Tibial nerve (tissue), 4 donors: Measurements from ENCODE around the gene DYDC2. TPM values are rescaled to one million over a fixed set of nuclear protein-coding genes. Genes with fewer than 3 reads are reported as not detected.

Source experiments
- DNase-seq, 2 donors: peaks; one replicate each; pipeline ENCODE4 v3.0.0-alpha.2; 2019; ENCODE audit warnings: low spot score in 2 of 2
- H3K27ac ChIP-seq, 4 donors: fragments of 200-600 bp; sonication (generic) in 3 of 4; one replicate each; pipeline ENCODE4 v1.5.1; 2017 to 2019; ENCODE audit warnings: mild to moderate bottlenecking in 1 of 4
- H3K27me3 ChIP-seq, 2 donors: fragments of 200-600 bp; sonication (generic) in 1 of 2; one replicate each; pipeline versions ENCODE4 v1.5.1 to v1.6.0; 2017 to 2019
- H3K36me3 ChIP-seq, 3 donors: fragments of 200-600 bp; sonication (generic); one replicate each; pipeline ENCODE4 v1.5.1; 2018 to 2019
- H3K4me1 ChIP-seq, 4 donors: fragments of 200-600 bp; sonication (generic) in 3 of 4; one replicate each; pipeline ENCODE4 v1.5.1; 2017 to 2019
- H3K4me3 ChIP-seq, 4 donors: fragments of 200-600 bp; sonication (generic) in 3 of 4; one replicate each; pipeline ENCODE4 v1.5.1; 2017 to 2019; ENCODE audit warnings: mild to moderate bottlenecking in 1 of 4, moderate library complexity in 1 of 4
- H3K9me3 ChIP-seq, 4 donors: fragments of 200-600 bp; sonication (generic) in 3 of 4; one replicate each; pipeline ENCODE4 v1.5.1; 2017 to 2019
- EP300 ChIP-seq, 2 donors: sonication (generic); formaldehyde crosslinking; IDR thresholded peaks; one replicate each; pipeline ENCODE4 v1.6.1; 2017; ENCODE audit warnings: antibody characterized with exemption in 2 of 2, mild to moderate bottlenecking in 1 of 2
- POLR2A ChIP-seq, 2 donors: fragments of 450-650 bp; IDR thresholded peaks; one replicate each; pipeline ENCODE4 v1.6.1; 2017; ENCODE audit warnings: antibody characterized with exemption in 2 of 2, mild to moderate bottlenecking in 2 of 2, moderate library complexity in 2 of 2
- WGBS, 2 donors: methylation state at CpG; one replicate each; pipeline ENCODE4 v1.1.5; 2018; 5-methylcytosine and 5-hydroxymethylcytosine counted together
- total RNA-seq, 4 donors: library from RNA; depleted of rRNA; stranded (reverse); fragments of >200 nt; gene quantifications; one replicate each; pipeline ENCODE4 v1.1.0, GENCODE V29; 2016
- TF ChIP-seq, protein P1 (sequence below), 5 experiments: fragments of 200-600 bp in 3 of 5; fragments of 450-650 bp in 2 of 5; sonication (generic) in 3 of 5; IDR thresholded peaks; one replicate each; pipeline ENCODE4 v1.5.1; 2016 to 2019; ENCODE audit warnings: antibody characterized with exemption in 5 of 5, mild to moderate bottlenecking in 3 of 5, moderate library complexity in 2 of 5

Gene DYDC2
- total RNA-seq, 4 donors from 2014 or later = not detected

DNA sequence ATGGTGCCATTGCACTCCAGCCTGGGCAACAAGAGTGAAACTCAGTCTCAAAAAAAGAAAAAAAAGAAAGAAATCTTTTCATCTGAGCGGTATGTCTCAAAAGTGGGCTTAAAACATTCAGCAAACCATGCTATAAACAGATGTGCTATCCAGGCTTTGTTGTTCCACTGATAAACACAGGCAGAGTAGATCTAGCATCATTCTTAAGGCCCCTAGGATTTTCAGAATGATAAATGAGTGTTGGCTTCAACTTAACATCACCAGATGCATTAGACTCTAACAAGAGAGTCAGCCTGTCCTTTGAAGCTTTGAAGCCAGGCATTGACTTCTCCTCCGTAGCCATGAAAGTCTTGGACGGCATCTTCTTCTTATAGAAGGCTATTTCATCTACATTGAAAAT is 23.1 kb downstream of the DYDC2 start:
- TF ChIP-seq, protein P1, sequence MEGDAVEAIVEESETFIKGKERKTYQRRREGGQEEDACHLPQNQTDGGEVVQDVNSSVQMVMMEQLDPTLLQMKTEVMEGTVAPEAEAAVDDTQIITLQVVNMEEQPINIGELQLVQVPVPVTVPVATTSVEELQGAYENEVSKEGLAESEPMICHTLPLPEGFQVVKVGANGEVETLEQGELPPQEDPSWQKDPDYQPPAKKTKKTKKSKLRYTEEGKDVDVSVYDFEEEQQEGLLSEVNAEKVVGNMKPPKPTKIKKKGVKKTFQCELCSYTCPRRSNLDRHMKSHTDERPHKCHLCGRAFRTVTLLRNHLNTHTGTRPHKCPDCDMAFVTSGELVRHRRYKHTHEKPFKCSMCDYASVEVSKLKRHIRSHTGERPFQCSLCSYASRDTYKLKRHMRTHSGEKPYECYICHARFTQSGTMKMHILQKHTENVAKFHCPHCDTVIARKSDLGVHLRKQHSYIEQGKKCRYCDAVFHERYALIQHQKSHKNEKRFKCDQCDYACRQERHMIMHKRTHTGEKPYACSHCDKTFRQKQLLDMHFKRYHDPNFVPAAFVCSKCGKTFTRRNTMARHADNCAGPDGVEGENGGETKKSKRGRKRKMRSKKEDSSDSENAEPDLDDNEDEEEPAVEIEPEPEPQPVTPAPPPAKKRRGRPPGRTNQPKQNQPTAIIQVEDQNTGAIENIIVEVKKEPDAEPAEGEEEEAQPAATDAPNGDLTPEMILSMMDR (IDR thresholded peaks at IDR 0.05) = no peak
- TF ChIP-seq POLR2A (IDR thresholded peaks at IDR 0.05) = no peak
- TF ChIP-seq EP300 (IDR thresholded peaks at IDR 0.05) = no peak

GRCh38 chr10:80380185-80380584 is 23.6 kb downstream of the DYDC2 start:
- no peaks in the 10 kb centered on the region for H3K27me3 ChIP-seq
- 94 to 96% methylated on average over 4 of the region's 4 CpGs for WGBS, 2 donors
- DNase-seq = no peak
- no peaks in the 10 kb centered on the region for H3K36me3 ChIP-seq
- no peak overlapping the region for H3K27ac ChIP-seq
- TF ChIP-seq, protein P1 (IDR thresholded peaks at IDR 0.05) = no peak
- TF ChIP-seq POLR2A (IDR thresholded peaks at IDR 0.05) (no peak), EP300 (IDR thresholded peaks at IDR 0.05) (no peak)
- H3K4me1 ChIP-seq = peaks cover 0 to 6% (median 0%) of the 10 kb centered on the region in 4 donors
- H3K4me3 ChIP-seq = no peak overlapping the region
- no peaks in the 10 kb centered on the region for H3K9me3 ChIP-seq

More for the DNA sequence above, 23.1 kb downstream of the DYDC2 start:
- H3K4me1 ChIP-seq = peaks cover 0 to 6% (median 0%) of the 10 kb centered on the region in 4 donors
- WGBS, 2 donors = 60 to 66% methylated on average over 3 of the region's 3 CpGs
- H3K36me3 ChIP-seq = no peaks in the 10 kb centered on the region
- no peak overlapping the region for H3K4me3 ChIP-seq
- no peaks in the 10 kb centered on the region for H3K27me3 ChIP-seq
- H3K9me3 ChIP-seq = no peaks in the 10 kb centered on the region
- H3K27ac ChIP-seq = no peak overlapping the region
- DNase-seq = no peak

GRCh38 chr10:80382989-80383388 is 26.4 kb downstream of the DYDC2 start:
- no peaks in the 10 kb centered on the region for H3K9me3 ChIP-seq
- peaks cover 0 to 13% (median 2%) of the 10 kb centered on the region in 4 donors for H3K4me1 ChIP-seq
- WGBS, 2 donors = 11 to 14% methylated on average over 4 of the region's 4 CpGs
- no peak overlapping the region for H3K27ac ChIP-seq
- no peaks in the 10 kb centered on the region for H3K36me3 ChIP-seq
- no peak for TF ChIP-seq POLR2A (IDR thresholded peaks at IDR 0.05)
- no peak for TF ChIP-seq EP300 (IDR thresholded peaks at IDR 0.05)
- TF ChIP-seq, protein P1 (IDR thresholded peaks at IDR 0.05) = peak; percentile 51 to 82 (median 72)
- DNase-seq = peak in 1 of 2 donors; percentile 10
- H3K27me3 ChIP-seq = no peaks in the 10 kb centered on the region
- H3K4me3 ChIP-seq = no peak overlapping the region

GRCh38 chr10:80390740-80391139 is 34.2 kb downstream of the DYDC2 start:
- TF ChIP-seq, protein P1 (IDR thresholded peaks at IDR 0.05) = no peak
- TF ChIP-seq EP300 (IDR thresholded peaks at IDR 0.05) (no peak), POLR2A (IDR thresholded peaks at IDR 0.05) (no peak)
- Histone ChIP-seq H3K27ac (no peak overlapping the region), H3K9me3 (no peaks in the 10 kb centered on the region), H3K4me1 (peaks cover 0 to 20% (median 8%) of the 10 kb centered on the region in 4 donors), H3K4me3 (no peak overlapping the region), H3K36me3 (no peaks in the 10 kb centered on the region), H3K27me3 (no peaks in the 10 kb centered on the region)
- 86 to 88% methylated on average over 9 of the region's 9 CpGs for WGBS, 2 donors
- no peak for DNase-seq

DNA sequence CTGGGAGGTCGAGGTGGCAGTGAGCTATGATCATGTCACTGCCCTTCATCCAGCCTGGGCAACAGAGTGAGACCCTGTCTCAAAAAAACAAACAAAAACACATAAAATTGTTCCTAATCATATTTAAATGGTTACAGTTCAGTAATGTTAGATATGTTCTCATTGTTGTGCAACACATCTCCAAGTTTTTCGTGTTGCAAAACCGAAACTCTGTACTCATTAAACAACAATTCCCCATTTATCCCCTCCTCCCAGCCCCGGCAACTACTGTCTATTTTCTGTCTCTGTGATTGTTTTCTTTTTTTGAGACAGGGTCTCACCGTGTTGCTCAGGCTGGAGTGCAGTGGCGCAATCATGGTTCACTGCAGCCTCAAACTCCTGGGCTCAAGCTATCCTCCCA is 35.7 kb downstream of the DYDC2 start:
- peaks cover 0 to 13% (median 6%) of the 10 kb centered on the region in 4 donors for H3K4me1 ChIP-seq
- no peaks in the 10 kb centered on the region for H3K27me3 ChIP-seq
- H3K9me3 ChIP-seq = no peaks in the 10 kb centered on the region
- DNase-seq = no peak
- no peaks in the 10 kb centered on the region for H3K36me3 ChIP-seq
- TF ChIP-seq EP300 (IDR thresholded peaks at IDR 0.05) (no peak), POLR2A (IDR thresholded peaks at IDR 0.05) (no peak)
- TF ChIP-seq, protein P1 (IDR thresholded peaks at IDR 0.05) = no peak
- H3K27ac ChIP-seq = no peak overlapping the region
- no peak overlapping the region for H3K4me3 ChIP-seq
- WGBS, 2 donors = 56 to 67% methylated on average over 6 of the region's 6 CpGs
